OCI-LY7 (cell line): Measurements from ENCODE around the gene IGF1R. TPM values are rescaled to one million over a fixed set of nuclear protein-coding genes. Genes with fewer than 3 reads are reported as not detected.

Experiments used
- BruUV-seq: library from RNA; stranded (reverse); fragments of 400-500 nt; replicated peaks from 2 replicates; lab custom pipeline; 2021; lab: Mats Ljungman, UMichigan
- CTCF ChIA-PET: fragments of 300-600 bp; sonication (Branson Sonifier 250); formaldehyde crosslinking; loops from one replicate; lab custom pipeline; 2022; ENCODE audit warnings: antibody characterized with exemption; ENCODE audit not compliant: unreplicated experiment; lab: Charles Lee
- POLR2A ChIA-PET: fragments of 300-600 bp; sonication (Branson Sonifier 250); formaldehyde crosslinking; loops from one replicate; lab custom pipeline; 2022; ENCODE audit warnings: antibody characterized with exemption; lab: Charles Lee
- DNase-seq: peaks from one replicate; pipeline ENCODE4 v3.0.0-alpha.2; 2015; ENCODE audit warnings: low spot score
- H2AFZ ChIP-seq: fragments of 200-600 bp; sonication (generic), shearing (Covaris generic); 2 replicates; pipeline ENCODE4 v1.6.1; 2014; ENCODE audit warnings: mild to moderate bottlenecking, antibody characterized with exemption, low read length, moderate library complexity
- H3K27ac ChIP-seq: fragments of 200-600 bp; sonication (generic); 2 replicates; pipeline ENCODE4 v1.5.1; 2014; ENCODE audit warnings: mixed run types, low read depth, mild to moderate bottlenecking, moderate library complexity, low read length, inconsistent platforms; ENCODE audit not compliant: poor library complexity, severe bottlenecking
- H3K36me3 ChIP-seq: fragments of 200-600 bp; sonication (generic); 2 replicates; pipeline ENCODE4 v1.6.1; 2014; ENCODE audit warnings: mild to moderate bottlenecking, antibody characterized with exemption, low read length, moderate library complexity, mixed read lengths; ENCODE audit not compliant: insufficient read depth
- H3K4me1 ChIP-seq: fragments of 200-600 bp; sonication (generic); 2 replicates; pipeline ENCODE4 v1.5.1; 2014; ENCODE audit warnings: mild to moderate bottlenecking, low read length; ENCODE audit not compliant: insufficient read depth, poor library complexity, severe bottlenecking
- H3K4me2 ChIP-seq: fragments of 200-600 bp; sonication (generic); 2 replicates; pipeline ENCODE4 v1.6.1; 2014; ENCODE audit warnings: mild to moderate bottlenecking, low read length
- H3K4me3 ChIP-seq: fragments of 200-600 bp; sonication (generic); 2 replicates; pipeline ENCODE4 v1.5.1; 2014; ENCODE audit warnings: mild to moderate bottlenecking, low read depth, low read length; ENCODE audit not compliant: poor library complexity, severe bottlenecking
- H3K79me2 ChIP-seq: fragments of 200-600 bp; sonication (generic); 2 replicates; pipeline ENCODE4 v1.6.1; 2016; ENCODE audit warnings: low read depth, mild to moderate bottlenecking, low read length, moderate library complexity, mixed read lengths; ENCODE audit not compliant: insufficient read depth
- H3K9me2 ChIP-seq: fragments of 200-600 bp; sonication (generic); 2 replicates; pipeline ENCODE4 v1.6.1; 2016; ENCODE audit warnings: mild to moderate bottlenecking, low read length, mixed read lengths; ENCODE audit not compliant: insufficient read depth
- H3K9me3 ChIP-seq: fragments of 200-600 bp; sonication (generic); 2 replicates; pipeline ENCODE4 v1.6.1; 2014; ENCODE audit warnings: mild to moderate bottlenecking, mixed run types, low read length, mixed read lengths
- H4K20me1 ChIP-seq: fragments of 200-600 bp; sonication (generic); 2 replicates; pipeline ENCODE4 v1.6.1; 2014; ENCODE audit warnings: mild to moderate bottlenecking, antibody characterized with exemption, low read length, moderate library complexity, mixed read lengths; ENCODE audit not compliant: insufficient read depth
- EZH2phosphoT487 ChIP-seq: fragments of 200-600 bp; sonication (generic); IDR thresholded peaks from 2 replicates; pipeline ENCODE4 v1.6.1; 2018; ENCODE audit warnings: low read depth, borderline replicate concordance, mild to moderate bottlenecking, mixed run types, antibody characterized with exemption, low read length, moderate library complexity, mixed read lengths
- intact Hi-C: fragments of 100-400 bp; cut with micrococcal nuclease; formaldehyde crosslinking; loops from one replicate; pipeline ENCODE4 v1.10.0; 2022; ENCODE audit not compliant: unreplicated experiment
- total RNA-seq, 2 experiments: library from RNA; depleted of rRNA in 1 of 2; stranded (reverse); fragments of >200 nt in 1 of 2; shearing (Covaris generic) in 1 of 2; gene quantifications; 2 replicates each; pipeline ENCODE4 v1.2.3, GENCODE V29; 2014 to 2022
- TF ChIP-seq, protein P1 (sequence below): fragments of 200-600 bp; sonication (generic); conservative IDR thresholded peaks from 2 replicates; pipeline ENCODE4 v1.5.1; 2014; ENCODE audit warnings: mild to moderate bottlenecking, antibody characterized with exemption, low read length, moderate library complexity, mixed read lengths

Gene IGF1R
- total RNA-seq, 2 experiments from 2014 or later, result 26.5 to 29.1 TPM

GRCh38 chr15:98738689-98739401 is 90.5 kb downstream of the IGF1R start:
- TF ChIP-seq EZH2phosphoT487, result no peak
- TF ChIP-seq, protein P1, sequence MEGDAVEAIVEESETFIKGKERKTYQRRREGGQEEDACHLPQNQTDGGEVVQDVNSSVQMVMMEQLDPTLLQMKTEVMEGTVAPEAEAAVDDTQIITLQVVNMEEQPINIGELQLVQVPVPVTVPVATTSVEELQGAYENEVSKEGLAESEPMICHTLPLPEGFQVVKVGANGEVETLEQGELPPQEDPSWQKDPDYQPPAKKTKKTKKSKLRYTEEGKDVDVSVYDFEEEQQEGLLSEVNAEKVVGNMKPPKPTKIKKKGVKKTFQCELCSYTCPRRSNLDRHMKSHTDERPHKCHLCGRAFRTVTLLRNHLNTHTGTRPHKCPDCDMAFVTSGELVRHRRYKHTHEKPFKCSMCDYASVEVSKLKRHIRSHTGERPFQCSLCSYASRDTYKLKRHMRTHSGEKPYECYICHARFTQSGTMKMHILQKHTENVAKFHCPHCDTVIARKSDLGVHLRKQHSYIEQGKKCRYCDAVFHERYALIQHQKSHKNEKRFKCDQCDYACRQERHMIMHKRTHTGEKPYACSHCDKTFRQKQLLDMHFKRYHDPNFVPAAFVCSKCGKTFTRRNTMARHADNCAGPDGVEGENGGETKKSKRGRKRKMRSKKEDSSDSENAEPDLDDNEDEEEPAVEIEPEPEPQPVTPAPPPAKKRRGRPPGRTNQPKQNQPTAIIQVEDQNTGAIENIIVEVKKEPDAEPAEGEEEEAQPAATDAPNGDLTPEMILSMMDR, result no peak
- Histone ChIP-seq H3K4me3 (no peak overlapping the region), H3K4me2 (no peak overlapping the region), H3K79me2 (no peaks in the 10 kb centered on the region), H3K4me1 (no peaks in the 10 kb centered on the region), H3K9me2 (no peaks in the 10 kb centered on the region), H4K20me1 (peaks cover 4% of the 10 kb centered on the region; the same call in 1 of the 2 replicates), H3K9me3 (no peaks in the 10 kb centered on the region), H3K27ac (no peak overlapping the region), H2AFZ (no peak overlapping the region), H3K36me3 (no peaks in the 10 kb centered on the region)
- no peak for DNase-seq
- ChIA-PET POLR2A (interaction anchor here (1.0 kb wide), 1 partner anchor 33 kb away, joined by 3 read pairs; no protein-coding TSS in a partner anchor), CTCF (no interaction called here)
- intact Hi-C loops, result no loop called here
- no TSS peak for BruUV-seq

- Histone ChIP-seq H3K9me3 (no peaks in the 10 kb centered on the region), H3K36me3 (no peaks in the 10 kb centered on the region), H3K27ac (no peak overlapping the region), H3K4me3 (no peak overlapping the region), H3K4me2 (no peak overlapping the region), H3K4me1 (no peaks in the 10 kb centered on the region), H2AFZ (no peak overlapping the region), H3K9me2 (no peaks in the 10 kb centered on the region), H3K79me2 (no peaks in the 10 kb centered on the region), H4K20me1 (peaks cover 6% of the 10 kb centered on the region)
- ChIA-PET CTCF (no interaction called here), POLR2A (interaction anchor here (0.7 to 1.1 kb wide), 2 partner anchors 9 to 12 kb away, joined by 3 read pairs; no protein-coding TSS in a partner anchor)
- TF ChIP-seq EZH2phosphoT487, result no peak
- TF ChIP-seq, protein P1, result no peak
- BruUV-seq, result no TSS peak
- DNase-seq, result no peak
- intact Hi-C loops, result no loop called here
Observed at GRCh38 chr15:98740295-98740694, 92.0 kb downstream of the IGF1R start.

GRCh38 chr15:98740963-98741362 is 92.6 kb downstream of the IGF1R start:
- BruUV-seq, result no TSS peak
- POLR2A ChIA-PET, result interaction anchor here (0.6 to 1.1 kb wide), 3 partner anchors 8 to 113 kb away, joined by 3 read pairs; no protein-coding TSS in a partner anchor
- TF ChIP-seq EZH2phosphoT487, result no peak
- TF ChIP-seq, protein P1, result no peak

More at GRCh38 chr15:98740963-98741362, 92.6 kb downstream of the IGF1R start:
- Histone ChIP-seq H2AFZ (no peak overlapping the region), H3K9me3 (no peaks in the 10 kb centered on the region), H3K4me3 (no peak overlapping the region), H3K9me2 (no peaks in the 10 kb centered on the region), H4K20me1 (peaks cover 13% of the 10 kb centered on the region), H3K4me2 (no peak overlapping the region), H3K27ac (no peak overlapping the region), H3K4me1 (no peaks in the 10 kb centered on the region), H3K79me2 (no peaks in the 10 kb centered on the region), H3K36me3 (no peaks in the 10 kb centered on the region)
- CTCF ChIA-PET, result no interaction called here
- intact Hi-C loops, result no loop called here
- DNase-seq, result no peak
